Measurements from ENCODE around the gene CNPY3.

Gene CNPY3

DNA sequence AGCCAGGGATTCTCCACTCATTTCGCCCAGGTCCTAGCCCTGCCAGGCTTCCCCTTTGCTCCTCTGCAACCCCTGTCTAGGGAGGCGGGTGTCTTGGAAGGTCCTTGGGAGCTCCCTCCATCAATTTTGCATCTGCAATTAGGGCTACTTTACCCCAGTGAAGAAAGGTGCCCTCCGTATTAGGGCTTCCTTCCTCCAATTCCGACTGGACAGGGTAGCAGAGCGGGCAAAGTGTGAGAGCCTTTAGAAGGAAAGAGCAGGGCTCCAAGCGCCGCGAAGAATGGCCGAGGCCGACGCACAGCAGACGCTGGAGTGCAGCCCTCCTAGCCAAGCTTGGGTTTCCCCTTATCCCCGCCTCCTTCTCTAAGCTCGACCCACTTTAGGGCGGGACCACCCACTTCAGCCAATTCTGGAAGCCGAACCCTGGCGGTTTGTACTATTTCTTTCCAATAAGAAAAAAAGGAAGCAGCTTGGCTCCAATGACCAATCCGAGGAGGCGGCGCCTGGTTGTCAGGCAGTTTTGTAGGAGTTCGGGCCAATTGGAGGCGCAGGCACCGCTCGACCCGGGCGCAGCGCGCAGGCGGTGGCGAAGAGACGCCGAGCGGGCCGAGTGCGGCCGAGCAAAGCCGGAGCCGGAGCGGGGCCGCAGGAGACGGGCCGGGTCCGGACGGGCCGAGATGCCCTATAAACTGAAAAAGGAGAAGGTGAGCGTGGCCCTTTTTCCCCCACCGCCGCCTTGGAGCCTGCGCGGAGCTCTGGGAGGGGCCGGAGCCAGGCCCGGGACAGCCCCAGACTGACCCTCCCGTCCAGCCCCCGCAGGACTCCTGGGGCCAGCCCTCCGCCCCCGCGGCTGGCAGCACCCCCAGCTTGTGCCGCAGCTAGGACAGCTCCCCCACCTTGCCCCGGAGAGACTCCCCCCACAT lies 55.0 kb downstream of the CNPY3 start, which contains the start of gene PPP2R5D:
PPP2R5D (plus strand) TSS at position 570 of the 923 bp plus-strand sequence; CDS start at position 678, 108 bp downstream.
- DNase-seq: peak; percentile 95

GRCh38 chr6:42984924-42985475 lies 55.7 kb downstream of the CNPY3 start:
- DNase-seq: no peak

DNA sequence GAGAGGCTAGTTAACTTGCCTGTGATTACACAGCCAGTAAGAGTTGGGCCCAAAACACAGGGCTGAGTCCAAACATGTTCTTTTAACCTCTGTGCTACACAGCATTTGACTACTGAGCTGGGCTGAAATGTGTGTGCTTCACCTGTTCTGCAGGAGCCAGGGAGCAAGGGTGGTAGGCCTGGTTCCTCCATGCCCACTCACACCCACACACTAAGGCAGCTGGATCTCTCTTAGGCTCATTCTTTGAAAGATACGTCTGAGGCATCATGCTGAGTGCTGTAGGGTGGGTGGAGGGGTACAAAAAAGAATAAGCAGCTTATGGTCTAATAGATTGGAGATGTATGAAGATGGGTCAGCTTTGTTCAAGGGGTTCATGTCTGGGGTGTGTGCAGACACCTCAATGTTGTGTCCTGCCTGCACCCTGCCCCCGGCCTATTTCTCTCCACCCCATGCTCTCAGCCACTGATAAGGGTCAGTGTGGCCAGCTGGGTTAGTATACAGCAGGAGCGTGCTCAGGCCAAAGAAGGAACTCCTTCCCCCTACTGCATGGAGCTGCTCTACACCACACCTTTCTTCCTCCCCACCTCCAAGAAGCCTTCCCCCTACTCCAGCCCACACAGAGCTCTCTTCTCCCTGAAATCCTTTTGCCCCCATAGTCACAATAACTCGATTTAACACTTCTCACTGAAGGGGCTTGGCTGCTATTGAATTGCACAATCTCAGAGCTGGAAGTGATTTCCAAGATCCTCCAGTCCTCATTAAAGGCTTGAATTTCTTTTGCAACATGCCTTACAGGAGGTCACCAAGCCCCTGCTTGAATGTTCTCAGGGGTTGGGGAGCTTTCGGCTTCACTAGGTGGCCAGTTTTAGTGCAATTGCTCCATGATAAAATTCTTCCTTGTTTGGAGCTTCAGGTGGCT lies 58.5 kb downstream of the CNPY3 start:
- no peak for DNase-seq

DNA sequence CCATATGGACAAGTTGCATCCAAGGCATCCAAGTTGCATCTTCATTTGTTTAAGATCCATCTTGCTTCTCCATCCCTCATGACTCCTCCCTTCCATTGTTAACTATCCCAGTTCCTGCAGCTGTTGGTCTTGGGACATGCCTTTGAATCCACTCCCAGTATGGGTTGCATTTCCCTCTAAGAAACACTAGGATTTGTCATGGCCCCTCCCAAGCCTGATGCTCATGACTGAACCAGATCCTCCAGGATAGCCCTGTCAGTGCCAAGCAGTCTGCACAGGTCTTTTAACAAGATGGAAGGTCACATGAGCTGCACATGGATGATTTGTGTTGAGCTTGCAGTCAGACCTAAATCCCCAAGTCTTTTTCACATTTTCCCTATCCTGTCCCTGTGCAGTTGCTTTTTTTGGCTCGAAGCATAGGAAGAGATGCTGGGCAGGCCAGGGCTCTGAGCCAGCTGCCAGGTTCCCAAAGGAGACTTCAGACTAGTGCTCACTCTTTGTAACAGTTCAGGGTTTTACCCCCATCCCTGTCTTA lies 59.3 kb downstream of the CNPY3 start:
- DNase-seq: no peak
